WTC11 (cell line): Measurements from ENCODE around the gene SIGLEC7.

ENCODE experiments used
- CTCF ChIP-seq: fragments of 200-600 bp; IDR thresholded peaks from 2 replicates; pipeline ENCODE4 v1.8.0; 2022; ENCODE audit warnings: antibody characterized with exemption
- ELF4 ChIP-seq: sonication (generic); formaldehyde crosslinking; IDR thresholded peaks from 2 replicates; pipeline ENCODE4 v1.8.1; 2022; ENCODE audit warnings: low read depth, mild to moderate bottlenecking, moderate library complexity, missing genetic modification reagents
- ETV6 ChIP-seq: sonication (generic); formaldehyde crosslinking; IDR thresholded peaks from 2 replicates; pipeline ENCODE4 v1.8.1; 2022; ENCODE audit warnings: mild to moderate bottlenecking, missing genetic modification reagents
- NR2C2 ChIP-seq: sonication (generic); formaldehyde crosslinking; IDR thresholded peaks from 2 replicates; pipeline ENCODE4 v1.8.0; 2022; ENCODE audit warnings: mild to moderate bottlenecking, missing genetic modification reagents
- USF2 ChIP-seq: sonication (generic); formaldehyde crosslinking; IDR thresholded peaks from 2 replicates; pipeline ENCODE4 v1.8.1; 2023; ENCODE audit warnings: mild to moderate bottlenecking, missing genetic modification reagents, moderate library complexity

GRCh38 chr19:51181377-51181912, 39.3 kb downstream of the SIGLEC7 start:
- TF ChIP-seq CTCF: no peak
- no peak for TF ChIP-seq NR2C2
- TF ChIP-seq ELF4 (CRISPR knock-in tag): no peak
- peak; percentile 33; the same call in 1 of the 2 replicates for TF ChIP-seq USF2 (CRISPR knock-in tag)
- TF ChIP-seq ETV6: no peak; the same call in 1 of the 2 replicates
